Breast epithelium (tissue), 3 donors: ENCODE results near the gene IQGAP2.

Experiments
- CTCF ChIP-seq, 3 donors: fragments of 450-650 bp; IDR thresholded peaks; one replicate each; pipeline ENCODE4 v1.5.1; 2016 to 2017; ENCODE audit warnings: antibody characterized with exemption in 3 of 3, mild to moderate bottlenecking in 3 of 3, moderate library complexity in 3 of 3
- POLR2A ChIP-seq: fragments of 450-650 bp; IDR thresholded peaks from one replicate; pipeline ENCODE4 v1.6.1; 2016; ENCODE audit warnings: antibody characterized with exemption, mild to moderate bottlenecking, moderate library complexity
- POLR2AphosphoS5 ChIP-seq, 3 donors: sonication (generic); formaldehyde crosslinking; IDR thresholded peaks; one replicate each; pipeline ENCODE4 v1.6.1; 2017; ENCODE audit warnings: antibody characterized with exemption in 3 of 3

GRCh38 chr5:76715736-76716455 is 312.8 kb downstream of the IQGAP2 start, which contains the start of gene F2R:
- TF ChIP-seq CTCF (IDR thresholded peaks at IDR 0.05) (peak in 1 of 3 donors; percentile 31), POLR2AphosphoS5 (IDR thresholded peaks at IDR 0.05) (no peak), POLR2A (no peak)
